ENCODE data around the gene PLCB1.

The PLCB1 gene

GRCh38 chr20:8749101-8749500, 617.0 kb downstream of the PLCB1 start:
- DNase-seq = no peak

GRCh38 chr20:8749986-8750385, 617.9 kb downstream of the PLCB1 start:
- DNase-seq = no peak

- peak; percentile 71 for DNase-seq
Observed at GRCh38 chr20:8755340-8756118, 623.5 kb downstream of the PLCB1 start.

- DNase-seq = no peak
Observed at GRCh38 chr20:8756410-8756809, 624.3 kb downstream of the PLCB1 start.

- no peak for DNase-seq
Observed at GRCh38 chr20:8757146-8757545, 625.1 kb downstream of the PLCB1 start.

GRCh38 chr20:8764344-8764962, 632.4 kb downstream of the PLCB1 start:
- DNase-seq = no peak

- DNase-seq = no peak
Observed at GRCh38 chr20:8766868-8767390, 634.9 kb downstream of the PLCB1 start.

- no peak for DNase-seq
Observed at GRCh38 chr20:8774412-8774811, 642.3 kb downstream of the PLCB1 start.

- DNase-seq = no peak
Observed at GRCh38 chr20:8777911-8778310, 645.8 kb downstream of the PLCB1 start.

- no peak for DNase-seq
Observed at GRCh38 chr20:8778387-8778786, 646.3 kb downstream of the PLCB1 start.

GRCh38 chr20:8780915-8781314, 648.8 kb downstream of the PLCB1 start:
- DNase-seq = peak; percentile 59

GRCh38 chr20:8782804-8783203, 650.7 kb downstream of the PLCB1 start:
- no peak for DNase-seq

- no peak for DNase-seq
Observed at GRCh38 chr20:8783734-8784133, 651.7 kb downstream of the PLCB1 start.

GRCh38 chr20:8786383-8786782, 654.3 kb downstream of the PLCB1 start:
- DNase-seq = no peak

GRCh38 chr20:8787090-8787489, 655.0 kb downstream of the PLCB1 start:
- DNase-seq = no peak

GRCh38 chr20:8788275-8788674, 656.2 kb downstream of the PLCB1 start:
- no peak for DNase-seq

- DNase-seq = no peak
Observed at GRCh38 chr20:8788831-8789230, 656.8 kb downstream of the PLCB1 start.

- peak; percentile 60 for DNase-seq
Observed at GRCh38 chr20:8790442-8791074, 658.5 kb downstream of the PLCB1 start.

- no peak for DNase-seq
Observed at GRCh38 chr20:8795404-8795803, 663.3 kb downstream of the PLCB1 start.

- DNase-seq = no peak
Observed at GRCh38 chr20:8796088-8796660, 664.1 kb downstream of the PLCB1 start.

- no peak for DNase-seq
Observed at GRCh38 chr20:8798505-8798904, 666.4 kb downstream of the PLCB1 start.

- DNase-seq = no peak
Observed at GRCh38 chr20:8800089-8800488, 668.0 kb downstream of the PLCB1 start.

- no peak for DNase-seq
Observed at GRCh38 chr20:8801686-8802085, 669.6 kb downstream of the PLCB1 start.

GRCh38 chr20:8803065-8803464, 671.0 kb downstream of the PLCB1 start:
- DNase-seq = no peak
